Breast epithelium (tissue), 4 donors: ENCODE measurements around the gene GAGE10. TPM values are rescaled to one million over a fixed set of nuclear protein-coding genes. Genes with fewer than 3 reads are reported as not detected.
"Not testable (repeated sequence)": the region's sequence is repeated elsewhere in the genome, so short reads cannot be mapped to it uniquely, and the experiment has no call there.

Source experiments
- DNase-seq, 2 donors: peaks; one replicate each; pipeline ENCODE4 v3.0.0-alpha.2; 2019; ENCODE audit warnings: low spot score in 2 of 2
- H3K27ac ChIP-seq, 2 donors: fragments of 200-600 bp; sonication (generic) in 1 of 2; one replicate each; pipeline ENCODE4 v1.5.1; 2016 to 2019; ENCODE audit warnings: mild to moderate bottlenecking in 1 of 2
- H3K27me3 ChIP-seq, 2 donors: fragments of 200-600 bp; sonication (generic) in 1 of 2; one replicate each; pipeline versions ENCODE4 v1.5.1 to v1.6.0; 2017 to 2019; ENCODE audit warnings: control low read depth in 1 of 2, mild to moderate bottlenecking in 1 of 2
- H3K36me3 ChIP-seq: fragments of 200-600 bp; one replicate; pipeline ENCODE4 v1.5.1; 2019
- H3K4me1 ChIP-seq, 2 donors: fragments of 200-600 bp; sonication (generic); one replicate each; pipeline ENCODE4 v1.5.1; 2016 to 2019; ENCODE audit warnings: control low read depth in 1 of 2
- H3K4me3 ChIP-seq, 3 donors: fragments of 200-600 bp; sonication (generic); 1 replicate in 2 of 3; 2 replicates in 1 of 3; pipeline ENCODE4 v1.5.1; 2016 to 2019; ENCODE audit warnings: mild to moderate bottlenecking in 3 of 3, moderate library complexity in 2 of 3
- H3K9me3 ChIP-seq, 2 donors: fragments of 200-600 bp; sonication (generic) in 1 of 2; one replicate each; pipeline ENCODE4 v1.5.1; 2016 to 2019; ENCODE audit warnings: control low read depth in 1 of 2
- POLR2A ChIP-seq: fragments of 450-650 bp; IDR thresholded peaks from one replicate; pipeline ENCODE4 v1.6.1; 2016; ENCODE audit warnings: antibody characterized with exemption, mild to moderate bottlenecking, moderate library complexity
- POLR2AphosphoS5 ChIP-seq, 3 donors: sonication (generic); formaldehyde crosslinking; IDR thresholded peaks; one replicate each; pipeline ENCODE4 v1.6.1; 2017; ENCODE audit warnings: antibody characterized with exemption in 3 of 3
- intact Hi-C: fragments of 100-400 bp; cut with DNase I; formaldehyde crosslinking; loops from one replicate; pipeline ENCODE4 v1.15.1; 2023; ENCODE audit warnings: low total_unique reads
- total RNA-seq, 3 donors: library from RNA; depleted of rRNA; stranded (reverse); fragments of >200 nt; gene quantifications; one replicate each; pipeline ENCODE4 v1.1.0, GENCODE V29; 2016
- TF ChIP-seq, protein P1 (sequence below), 3 donors: fragments of 450-650 bp; IDR thresholded peaks; one replicate each; pipeline ENCODE4 v1.5.1; 2016 to 2017; ENCODE audit warnings: antibody characterized with exemption in 3 of 3, mild to moderate bottlenecking in 3 of 3, moderate library complexity in 3 of 3

Gene GAGE10
- total RNA-seq, 3 donors from 2014 or later, result not detected

DNA sequence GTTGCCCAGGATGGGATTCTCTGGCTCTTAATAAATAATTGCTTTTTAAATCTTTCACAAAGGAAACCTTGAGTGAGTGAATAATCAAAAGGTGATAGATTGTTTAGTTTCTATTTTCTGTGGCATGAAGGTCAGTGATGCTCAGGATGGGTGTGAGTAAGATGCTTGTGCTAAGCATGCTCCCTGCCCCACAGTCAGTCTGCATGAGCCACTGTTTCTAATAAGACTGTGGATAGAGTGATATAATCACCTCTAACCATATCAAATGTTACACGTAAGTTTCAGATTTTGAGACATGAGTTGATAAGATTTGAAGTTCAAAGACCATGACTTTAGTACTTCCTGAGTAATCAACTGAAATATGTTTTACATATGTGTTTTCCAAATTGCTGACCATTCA, 2.7 kb upstream of the GAGE10 start:
- H3K9me3 ChIP-seq, result no peaks in the 10 kb centered on the region
- intact Hi-C loops, result no loop called here
- TF ChIP-seq POLR2AphosphoS5 (IDR thresholded peaks at IDR 0.05) (no peak), POLR2A (no peak)
- TF ChIP-seq, protein P1, sequence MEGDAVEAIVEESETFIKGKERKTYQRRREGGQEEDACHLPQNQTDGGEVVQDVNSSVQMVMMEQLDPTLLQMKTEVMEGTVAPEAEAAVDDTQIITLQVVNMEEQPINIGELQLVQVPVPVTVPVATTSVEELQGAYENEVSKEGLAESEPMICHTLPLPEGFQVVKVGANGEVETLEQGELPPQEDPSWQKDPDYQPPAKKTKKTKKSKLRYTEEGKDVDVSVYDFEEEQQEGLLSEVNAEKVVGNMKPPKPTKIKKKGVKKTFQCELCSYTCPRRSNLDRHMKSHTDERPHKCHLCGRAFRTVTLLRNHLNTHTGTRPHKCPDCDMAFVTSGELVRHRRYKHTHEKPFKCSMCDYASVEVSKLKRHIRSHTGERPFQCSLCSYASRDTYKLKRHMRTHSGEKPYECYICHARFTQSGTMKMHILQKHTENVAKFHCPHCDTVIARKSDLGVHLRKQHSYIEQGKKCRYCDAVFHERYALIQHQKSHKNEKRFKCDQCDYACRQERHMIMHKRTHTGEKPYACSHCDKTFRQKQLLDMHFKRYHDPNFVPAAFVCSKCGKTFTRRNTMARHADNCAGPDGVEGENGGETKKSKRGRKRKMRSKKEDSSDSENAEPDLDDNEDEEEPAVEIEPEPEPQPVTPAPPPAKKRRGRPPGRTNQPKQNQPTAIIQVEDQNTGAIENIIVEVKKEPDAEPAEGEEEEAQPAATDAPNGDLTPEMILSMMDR (IDR thresholded peaks at IDR 0.05), result no peak
- H3K27me3 ChIP-seq, result peaks cover 0 to 23% of the 10 kb centered on the region in 2 donors
- H3K27ac ChIP-seq, result no peak overlapping the region
- H3K36me3 ChIP-seq, result no peaks in the 10 kb centered on the region
- no peaks in the 10 kb centered on the region for H3K4me1 ChIP-seq
- no peak overlapping the region for H3K4me3 ChIP-seq
- DNase-seq, result no peak

- peaks cover 0 to 21% of the 10 kb centered on the region in 2 donors for H3K27me3 ChIP-seq
- DNase-seq, intact Hi-C loops, H3K4me3 ChIP-seq, H3K4me1 ChIP-seq, H3K36me3 ChIP-seq, H3K9me3 ChIP-seq, H3K27ac ChIP-seq: not testable (repeated sequence)
Measured at GRCh38 chrX:49307775-49308174, 4.3 kb downstream of the GAGE10 start.

GRCh38 chrX:49308604-49309269, 5.3 kb downstream of the GAGE10 start:
- H3K27ac ChIP-seq, result peak overlapping the region; percentile 45 to 72
- H3K4me3 ChIP-seq, result peak overlapping the region; percentile 35 to 63 (median 42)
- DNase-seq, result no peak

GRCh38 chrX:49309401-49309981, 6.0 kb downstream of the GAGE10 start:
- peak overlapping the region; percentile 35 to 63 (median 42) for H3K4me3 ChIP-seq
- H3K4me1 ChIP-seq, result no peaks in the 10 kb centered on the region
- H3K9me3 ChIP-seq, result no peaks in the 10 kb centered on the region
- TF ChIP-seq, protein P1 (IDR thresholded peaks at IDR 0.05), result no peak
- intact Hi-C loops, result no loop called here
- H3K27me3 ChIP-seq, result peaks cover 0 to 16% of the 10 kb centered on the region in 2 donors
- H3K36me3 ChIP-seq, result no peaks in the 10 kb centered on the region
- peak overlapping the region; percentile 45 to 72 for H3K27ac ChIP-seq
- DNase-seq, result no peak

More at GRCh38 chrX:49308604-49309269, 5.3 kb downstream of the GAGE10 start:
- H3K36me3 ChIP-seq, result no peaks in the 10 kb centered on the region
- no peaks in the 10 kb centered on the region for H3K9me3 ChIP-seq
- H3K4me1 ChIP-seq, result no peaks in the 10 kb centered on the region
- intact Hi-C loops, result no loop called here
- TF ChIP-seq POLR2AphosphoS5 (IDR thresholded peaks at IDR 0.05), result no peak
- peaks cover 0 to 23% of the 10 kb centered on the region in 2 donors for H3K27me3 ChIP-seq

DNA sequence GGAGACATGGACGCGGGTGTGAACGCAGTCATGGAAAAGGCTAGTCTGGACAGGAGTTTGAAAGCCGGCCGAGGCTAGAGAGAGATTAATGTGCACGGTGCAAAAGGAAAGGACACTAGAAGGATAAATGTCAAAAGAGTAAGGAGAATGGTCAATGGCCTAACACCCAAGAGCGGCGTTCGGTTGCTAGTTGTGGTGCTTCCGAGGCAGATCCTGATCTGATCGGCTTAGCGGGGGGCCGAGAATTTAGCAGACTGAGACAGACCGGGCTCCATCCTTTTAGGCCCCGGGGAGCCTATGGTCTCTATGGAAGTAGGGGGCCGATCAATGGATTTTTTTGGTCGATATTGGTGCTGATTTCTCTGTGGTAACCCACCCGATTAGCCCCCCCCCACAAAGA, 6.9 kb downstream of the GAGE10 start:
- intact Hi-C loops, result no loop called here
- H3K27ac ChIP-seq, result no peak overlapping the region

DNA sequence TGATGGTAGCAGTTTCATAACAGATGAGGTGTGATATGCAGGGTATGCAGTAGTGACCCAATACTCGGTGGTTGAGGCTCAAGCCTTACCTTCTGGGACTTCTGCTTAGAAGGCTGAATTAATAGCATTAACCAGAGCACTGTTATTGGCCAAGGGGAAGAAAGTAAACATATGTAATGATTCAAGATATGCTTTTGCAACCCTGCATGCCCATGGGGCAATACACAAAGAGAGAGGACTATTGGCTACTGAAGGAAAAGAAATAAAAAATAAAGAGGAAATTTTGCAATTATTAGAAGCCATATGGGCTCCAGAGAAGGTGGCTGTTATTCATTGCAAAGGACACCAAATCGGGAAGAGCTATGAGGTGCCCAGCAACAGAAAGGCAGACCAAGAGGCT, 8.7 kb downstream of the GAGE10 start:
- Histone ChIP-seq H3K4me3 (no peak overlapping the region), H3K4me1 (no peaks in the 10 kb centered on the region), H3K27ac (no peak overlapping the region), H3K27me3 (peaks cover 0 to 20% of the 10 kb centered on the region in 2 donors), H3K9me3 (no peaks in the 10 kb centered on the region), H3K36me3 (no peaks in the 10 kb centered on the region)
- TF ChIP-seq, protein P1 (IDR thresholded peaks at IDR 0.05), result no peak
- intact Hi-C loops, result no loop called here
- no peak for DNase-seq

More for the DNA sequence above, 6.9 kb downstream of the GAGE10 start:
- H3K4me1 ChIP-seq, result no peaks in the 10 kb centered on the region
- TF ChIP-seq POLR2A (no peak), POLR2AphosphoS5 (IDR thresholded peaks at IDR 0.05) (no peak)
- TF ChIP-seq, protein P1 (IDR thresholded peaks at IDR 0.05), result no peak
- no peaks in the 10 kb centered on the region for H3K9me3 ChIP-seq
- no peak for DNase-seq
- H3K27me3 ChIP-seq, result peaks cover 0 to 20% of the 10 kb centered on the region in 2 donors
- peak overlapping the region in 1 of 3 donors; percentile 42 for H3K4me3 ChIP-seq
- no peaks in the 10 kb centered on the region for H3K36me3 ChIP-seq
